SIG-M5 (cell line): Measurements from ENCODE around the gene ZKSCAN4.

ENCODE experiments used
- DNase-seq: peaks from one replicate; lab custom pipeline; 2025; lab: John Stamatoyannopoulos, UW

The ZKSCAN4 gene

GRCh38 chr6:28248916-28249315, 3.2 kb downstream of the ZKSCAN4 start:
- DNase-seq: no peak

DNA sequence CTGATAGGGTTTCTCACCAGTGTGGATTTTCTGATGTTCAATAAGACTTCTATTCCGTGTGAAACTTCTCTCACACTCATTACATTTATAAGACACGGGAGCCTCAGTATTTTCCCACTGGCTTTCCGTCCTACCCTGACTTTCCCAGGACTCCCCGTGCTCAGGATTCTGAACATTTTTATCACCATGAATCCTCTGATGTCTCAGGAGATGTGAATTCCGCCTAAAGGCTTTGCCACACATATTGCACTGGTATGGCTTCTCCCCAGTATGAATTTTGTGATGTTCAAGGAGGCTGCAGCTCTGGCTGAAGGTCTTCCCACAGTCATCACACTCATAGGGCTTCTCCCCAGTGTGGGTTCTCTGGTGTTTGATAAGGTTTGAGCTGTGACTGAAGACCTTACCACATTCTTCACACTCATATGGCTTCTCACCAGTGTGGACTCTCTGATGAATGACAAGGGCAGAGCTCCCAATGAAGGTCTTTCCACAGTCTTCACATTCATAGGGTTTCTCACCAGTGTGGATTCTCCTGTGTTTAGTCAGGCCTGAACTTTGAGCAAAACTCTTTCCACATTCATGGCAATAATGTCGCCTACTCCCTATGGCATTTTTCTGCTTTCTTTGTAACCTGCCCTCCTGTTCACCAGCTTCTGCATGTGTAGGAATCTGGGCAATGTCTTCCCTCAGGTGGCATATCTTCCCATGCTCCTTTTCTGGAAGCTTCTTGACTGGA, 6.7 kb downstream of the ZKSCAN4 start:
- no peak for DNase-seq

DNA sequence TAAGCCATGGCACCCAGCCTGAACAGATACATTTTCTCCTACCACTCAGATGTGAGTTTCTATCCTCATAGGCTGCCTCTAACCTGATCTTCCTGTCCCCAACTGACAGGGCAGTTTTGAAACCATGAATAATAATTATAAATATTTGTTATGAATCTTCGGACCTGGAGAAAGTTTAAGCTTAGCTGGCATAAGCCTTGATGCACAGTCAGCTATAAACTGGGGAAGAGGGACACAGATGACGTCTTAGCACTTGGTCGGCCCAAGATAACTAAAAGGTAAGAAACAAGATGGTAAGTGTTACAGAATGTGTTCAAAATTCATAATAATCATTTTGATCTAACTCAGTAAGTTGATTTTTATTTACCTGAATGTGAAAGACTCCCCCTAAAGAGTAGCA, 8.1 kb downstream of the ZKSCAN4 start:
- no peak for DNase-seq

- no peak for DNase-seq
Observed at GRCh38 chr6:28240471-28240870, 11.6 kb downstream of the ZKSCAN4 start.

DNA sequence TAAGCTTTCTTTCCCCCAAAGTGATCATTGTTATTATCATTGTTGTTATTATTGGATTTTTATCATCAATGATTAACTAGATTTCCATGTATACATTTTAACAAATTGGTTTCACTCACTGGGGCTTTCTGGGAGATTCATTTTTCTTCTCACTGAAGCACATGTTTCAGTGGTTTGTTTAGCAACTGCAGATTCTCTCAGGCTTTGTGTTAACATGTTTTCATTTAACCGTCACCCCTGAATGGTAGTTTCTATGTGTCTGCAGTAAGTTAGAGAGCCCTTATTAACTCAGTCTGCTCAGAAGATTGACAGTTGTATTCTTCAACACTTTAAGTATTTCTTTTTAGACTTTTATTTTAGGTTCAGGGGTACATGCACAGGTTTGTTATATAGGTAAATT, 12.4 kb downstream of the ZKSCAN4 start:
- no peak for DNase-seq

GRCh38 chr6:28235912-28236452, 16.1 kb downstream of the ZKSCAN4 start:
- no peak for DNase-seq

DNA sequence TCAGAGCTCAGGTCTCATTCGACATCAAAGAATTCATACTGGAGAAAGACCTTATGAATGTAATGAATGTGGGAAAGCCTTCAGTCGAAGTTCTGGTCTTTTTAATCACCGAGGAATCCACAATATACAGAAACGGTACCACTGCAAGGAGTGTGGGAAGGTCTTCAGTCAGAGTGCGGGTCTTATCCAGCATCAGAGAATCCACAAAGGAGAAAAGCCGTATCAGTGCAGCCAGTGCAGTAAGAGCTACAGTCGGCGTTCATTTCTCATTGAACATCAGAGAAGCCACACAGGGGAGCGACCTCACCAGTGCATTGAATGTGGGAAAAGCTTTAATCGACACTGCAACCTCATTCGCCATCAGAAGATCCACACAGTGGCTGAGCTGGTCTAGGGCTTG, 19.3 kb downstream of the ZKSCAN4 start:
- no peak for DNase-seq

DNA sequence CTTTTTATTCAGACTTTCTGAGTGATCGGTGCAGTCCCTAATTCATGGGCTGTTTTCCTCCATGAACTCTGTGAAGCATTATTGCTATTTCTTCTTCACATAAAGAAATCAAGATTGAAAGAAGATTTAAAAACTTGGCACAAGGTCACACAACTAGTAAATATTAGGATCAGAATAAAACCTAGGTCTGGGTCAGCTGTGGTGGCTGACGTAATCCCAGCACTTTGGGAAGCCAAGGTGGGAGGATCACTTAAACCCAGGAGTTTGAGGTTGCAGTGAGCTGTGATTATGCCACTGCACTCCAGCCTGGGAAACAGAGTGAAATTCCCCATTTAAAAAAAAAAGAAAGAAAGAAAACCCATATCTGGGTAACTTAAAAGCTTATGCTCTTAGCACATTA, 25.6 kb downstream of the ZKSCAN4 start:
- DNase-seq: no peak

- DNase-seq: no peak
Observed at GRCh38 chr6:28225056-28225834, 26.8 kb downstream of the ZKSCAN4 start, which contains the start of gene ZSCAN9. Gene ZSCAN9, plus strand, starts transcription at chr6:28225275. Its CDS starts 1,810 bp downstream, at chr6:28227085.

- no peak for DNase-seq
Observed at GRCh38 chr6:28224131-28225055, 27.7 kb downstream of the ZKSCAN4 start.

GRCh38 chr6:28220257-28221133, 31.6 kb downstream of the ZKSCAN4 start:
- DNase-seq: no peak

DNA sequence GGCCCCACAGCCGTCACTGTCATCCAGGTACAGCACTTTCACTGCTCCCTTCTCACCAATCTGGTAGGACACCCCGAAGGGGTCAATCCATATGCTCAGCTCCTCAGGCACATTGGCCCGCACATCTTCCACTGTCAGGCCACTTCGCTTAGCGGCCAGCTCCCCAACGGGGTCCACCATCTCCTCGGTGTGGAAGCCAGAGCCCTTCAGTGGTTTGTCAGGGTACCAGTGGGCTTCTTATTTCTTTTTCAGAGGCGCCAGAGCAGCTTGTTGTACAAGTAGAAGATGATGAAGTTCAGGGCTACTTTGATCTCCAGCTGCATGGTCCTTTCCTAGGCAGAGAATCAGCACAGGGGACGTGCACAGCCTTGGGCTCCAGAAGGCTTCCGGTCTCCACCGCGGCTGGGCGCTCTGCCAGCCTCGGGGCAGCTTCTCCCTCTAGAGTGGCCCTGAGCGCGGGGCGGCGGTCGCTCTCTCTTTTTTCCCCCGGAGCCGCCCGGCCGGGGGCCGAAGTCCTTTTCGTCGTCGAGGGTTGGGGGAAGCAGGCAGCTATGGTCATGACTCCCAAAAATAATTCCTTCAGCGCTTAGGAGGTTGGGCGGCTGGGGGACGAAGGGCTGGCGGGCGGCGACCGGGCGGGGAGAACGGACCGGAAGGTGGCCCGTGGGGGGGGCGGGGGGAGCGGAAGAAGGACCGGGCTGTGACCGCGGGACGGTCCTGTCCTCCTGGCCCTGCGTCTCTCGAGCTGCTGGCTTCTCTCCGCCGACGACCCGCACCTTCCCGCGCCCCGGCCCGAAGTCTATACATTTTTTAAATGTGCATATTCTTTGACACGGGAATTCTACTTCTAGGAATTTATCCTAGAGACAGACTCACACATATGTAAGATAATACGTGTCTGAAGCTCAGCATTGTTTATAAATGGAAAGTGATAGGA, 33.5 kb downstream of the ZKSCAN4 start:
- no peak for DNase-seq

DNA sequence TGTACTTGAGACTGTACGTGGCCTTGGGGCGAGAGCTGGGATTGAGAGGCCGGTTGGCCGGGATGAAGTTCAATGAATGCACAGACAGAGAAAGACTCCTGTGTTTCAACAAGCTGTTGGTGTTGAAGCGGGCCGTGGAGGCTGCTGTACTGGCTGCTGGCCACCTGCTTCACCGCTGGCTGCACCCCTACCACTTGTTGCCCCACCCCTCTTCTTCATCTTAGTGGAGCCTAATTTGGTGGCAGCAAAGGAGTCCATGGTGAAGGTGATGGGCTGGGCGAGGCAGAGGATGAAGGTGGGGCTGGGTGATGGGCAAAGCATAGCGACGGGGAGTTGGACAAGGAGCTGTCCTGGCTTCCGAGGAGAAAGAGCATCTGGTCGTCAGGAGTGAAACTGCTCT, 34.2 kb downstream of the ZKSCAN4 start:
- DNase-seq: no peak

GRCh38 chr6:28215425-28215824, 36.6 kb downstream of the ZKSCAN4 start:
- DNase-seq: no peak

- DNase-seq: no peak
Observed at GRCh38 chr6:28213213-28213523, 38.9 kb downstream of the ZKSCAN4 start.

GRCh38 chr6:28212510-28213212, 39.4 kb downstream of the ZKSCAN4 start:
- DNase-seq: no peak

DNA sequence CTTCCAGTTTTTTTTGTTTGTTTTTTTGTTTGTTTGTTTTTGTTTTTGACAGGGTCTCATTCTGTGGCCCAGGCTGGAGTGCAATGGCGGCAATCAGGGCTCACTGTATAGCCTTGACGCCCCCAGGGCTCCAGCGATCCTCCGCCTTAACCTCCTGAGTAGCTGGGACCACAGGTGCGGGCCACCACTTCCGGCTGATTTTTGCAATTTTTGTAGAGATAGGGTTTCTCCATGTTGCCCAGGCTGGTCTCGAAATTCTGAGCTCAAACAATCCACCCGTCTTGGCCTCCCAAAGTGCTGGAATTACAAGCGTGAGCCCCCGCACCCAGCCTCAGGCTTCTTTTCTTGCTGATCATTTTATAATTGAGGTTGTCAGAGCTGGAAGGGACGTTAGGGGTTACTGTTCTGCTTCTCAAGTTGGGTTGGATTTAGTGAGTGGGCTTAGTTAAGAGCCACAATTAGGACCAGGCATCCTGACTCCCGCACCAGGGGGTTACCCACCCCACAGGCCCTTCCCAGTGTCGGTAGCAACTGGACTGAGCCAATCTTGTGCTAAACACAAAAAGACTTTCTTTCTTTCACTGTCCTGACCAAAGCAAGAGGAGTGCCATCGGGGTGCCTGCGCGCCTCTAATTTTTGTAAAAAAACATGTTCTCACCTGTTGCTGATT, 40.1 kb downstream of the ZKSCAN4 start:
- no peak for DNase-seq

- DNase-seq: no peak
Observed at GRCh38 chr6:28209753-28210535, 42.1 kb downstream of the ZKSCAN4 start.
